Measurements from ENCODE around the gene BCAR3. TPM values are rescaled to one million over a fixed set of nuclear protein-coding genes. Genes with fewer than 3 reads are reported as not detected.
"Not testable (repeated sequence)": the region's sequence is repeated elsewhere in the genome, so short reads cannot be mapped to it uniquely, and the experiment has no call there.

Gene BCAR3
- total RNA-seq, 1 donor from 2014 or later, result 74.8 TPM

DNA sequence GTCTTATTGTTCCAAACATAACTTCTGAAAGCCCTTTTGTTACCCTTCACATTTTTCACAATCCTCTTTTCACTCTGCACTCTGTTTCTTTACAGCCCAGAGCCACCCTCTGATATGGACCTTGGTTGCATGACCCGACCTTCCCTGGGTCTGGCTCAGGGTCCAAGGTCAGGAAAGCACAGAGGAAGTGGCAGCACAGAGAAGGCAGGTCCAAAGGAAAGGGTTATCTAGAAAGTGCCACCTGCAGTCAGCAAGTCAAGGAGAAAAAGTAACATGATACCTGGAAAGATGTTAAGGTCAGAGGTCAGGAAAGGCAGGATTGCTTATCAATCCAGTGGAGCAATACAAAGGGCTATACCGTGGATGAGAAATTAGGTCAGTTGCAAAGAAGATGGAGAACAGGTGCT lies 18.4 kb downstream of the BCAR3 start:
- no peak overlapping the region for H3K4me3 ChIP-seq (ENCODE audit: low read depth, low read length)
- TF ChIP-seq, protein P1, sequence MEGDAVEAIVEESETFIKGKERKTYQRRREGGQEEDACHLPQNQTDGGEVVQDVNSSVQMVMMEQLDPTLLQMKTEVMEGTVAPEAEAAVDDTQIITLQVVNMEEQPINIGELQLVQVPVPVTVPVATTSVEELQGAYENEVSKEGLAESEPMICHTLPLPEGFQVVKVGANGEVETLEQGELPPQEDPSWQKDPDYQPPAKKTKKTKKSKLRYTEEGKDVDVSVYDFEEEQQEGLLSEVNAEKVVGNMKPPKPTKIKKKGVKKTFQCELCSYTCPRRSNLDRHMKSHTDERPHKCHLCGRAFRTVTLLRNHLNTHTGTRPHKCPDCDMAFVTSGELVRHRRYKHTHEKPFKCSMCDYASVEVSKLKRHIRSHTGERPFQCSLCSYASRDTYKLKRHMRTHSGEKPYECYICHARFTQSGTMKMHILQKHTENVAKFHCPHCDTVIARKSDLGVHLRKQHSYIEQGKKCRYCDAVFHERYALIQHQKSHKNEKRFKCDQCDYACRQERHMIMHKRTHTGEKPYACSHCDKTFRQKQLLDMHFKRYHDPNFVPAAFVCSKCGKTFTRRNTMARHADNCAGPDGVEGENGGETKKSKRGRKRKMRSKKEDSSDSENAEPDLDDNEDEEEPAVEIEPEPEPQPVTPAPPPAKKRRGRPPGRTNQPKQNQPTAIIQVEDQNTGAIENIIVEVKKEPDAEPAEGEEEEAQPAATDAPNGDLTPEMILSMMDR (conservative IDR thresholded peaks at IDR 0.05; ENCODE audit: low read depth, low read length), result no peak
- DNase-seq (ENCODE audit: low read depth), result no peak

DNA sequence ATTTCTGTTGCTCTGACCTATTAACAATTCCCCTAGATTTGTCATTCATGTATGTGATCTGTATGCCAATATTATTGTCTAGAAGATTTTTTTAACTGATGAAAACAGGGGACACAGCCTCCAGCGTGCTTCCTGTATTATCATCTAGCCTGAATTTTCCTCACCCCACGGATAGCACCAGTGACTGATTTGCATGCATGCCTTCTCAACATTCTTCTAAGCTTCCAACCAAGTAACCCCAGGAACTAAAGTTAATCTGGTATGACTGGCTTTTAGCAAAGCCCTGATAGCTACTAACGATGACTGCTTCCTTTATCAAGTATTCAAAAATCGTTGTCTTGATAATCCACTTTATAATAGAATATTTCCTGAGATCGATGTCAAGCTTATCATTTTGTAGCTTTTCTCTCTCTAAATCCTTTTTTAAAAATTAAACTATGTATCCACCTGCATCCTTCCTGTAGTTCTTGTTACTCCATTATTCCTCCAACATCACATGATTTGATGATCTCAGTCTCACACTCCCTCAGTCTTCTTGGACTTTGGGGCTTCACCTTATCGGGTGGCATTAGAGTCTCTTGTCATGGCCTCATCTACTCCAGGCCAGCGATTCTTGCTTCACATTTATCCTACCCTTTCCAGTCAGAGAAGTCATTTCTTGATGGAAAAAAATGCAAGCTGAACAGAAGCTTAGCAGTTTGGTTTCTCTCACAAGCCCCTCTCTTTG lies 19.0 kb downstream of the BCAR3 start:
- peak overlapping the region; percentile 33 for H3K4me3 ChIP-seq (ENCODE audit: low read depth, low read length)
- DNase-seq (ENCODE audit: low read depth), result peak; percentile 63
- TF ChIP-seq, protein P1 (conservative IDR thresholded peaks at IDR 0.05; ENCODE audit: low read depth, low read length), result no peak

DNA sequence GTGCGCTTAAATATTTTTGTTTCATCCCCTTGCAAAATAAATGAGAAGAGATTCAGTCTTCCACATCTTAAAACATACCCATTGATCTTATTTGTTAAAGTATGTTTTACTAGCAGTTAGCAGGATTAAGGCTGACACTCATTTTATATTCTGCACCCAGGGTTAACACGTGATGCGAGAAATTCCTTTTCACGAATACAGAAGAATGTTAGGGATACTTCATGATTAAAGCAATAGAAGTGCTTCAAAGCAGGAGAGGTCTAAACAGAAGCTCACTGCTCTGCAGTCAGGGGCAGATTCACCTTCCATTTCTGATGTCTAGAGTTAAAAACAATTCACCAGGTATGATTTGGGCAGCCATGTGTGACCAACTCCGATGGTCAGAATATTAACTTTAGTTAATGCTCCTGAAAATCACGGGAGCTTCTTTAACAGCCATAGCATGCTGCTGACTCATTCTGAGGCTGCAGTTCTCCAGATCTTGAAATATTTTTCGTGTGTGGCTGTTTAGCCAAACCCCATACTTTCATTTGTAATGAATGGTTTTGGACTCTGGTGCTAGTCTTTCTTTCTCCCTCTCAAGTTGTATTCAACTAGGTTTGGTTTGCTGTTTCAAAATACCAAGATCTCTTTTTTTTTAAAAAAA lies 19.7 kb downstream of the BCAR3 start:
- peak; percentile 59 for DNase-seq (ENCODE audit: low read depth)
- H3K4me3 ChIP-seq (ENCODE audit: low read depth, low read length), result peak overlapping the region; percentile 33
- TF ChIP-seq, protein P1 (conservative IDR thresholded peaks at IDR 0.05; ENCODE audit: low read depth, low read length), result no peak

DNA sequence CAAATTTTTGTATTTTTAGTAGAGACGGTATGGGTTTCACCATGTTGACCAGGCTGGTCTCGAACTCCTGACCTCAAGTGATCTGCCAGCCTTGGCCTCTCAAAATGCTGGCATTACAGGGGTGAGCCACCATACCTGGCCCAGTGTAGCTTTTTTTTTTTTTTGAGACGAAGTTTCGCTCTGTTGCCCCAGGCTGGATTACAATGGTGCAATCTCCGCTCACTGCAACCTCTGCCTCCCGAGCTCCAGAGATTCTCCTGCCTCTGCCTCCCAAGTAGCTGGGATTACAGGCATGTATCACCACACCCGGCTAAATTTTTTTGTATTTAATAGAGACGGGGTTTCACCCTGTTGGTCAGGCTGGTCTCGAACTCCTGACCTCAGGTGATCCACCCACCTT lies 20.3 kb downstream of the BCAR3 start:
- not testable (repeated sequence) for H3K4me3 ChIP-seq (ENCODE audit: low read depth, low read length); DNase-seq (ENCODE audit: low read depth)

DNA sequence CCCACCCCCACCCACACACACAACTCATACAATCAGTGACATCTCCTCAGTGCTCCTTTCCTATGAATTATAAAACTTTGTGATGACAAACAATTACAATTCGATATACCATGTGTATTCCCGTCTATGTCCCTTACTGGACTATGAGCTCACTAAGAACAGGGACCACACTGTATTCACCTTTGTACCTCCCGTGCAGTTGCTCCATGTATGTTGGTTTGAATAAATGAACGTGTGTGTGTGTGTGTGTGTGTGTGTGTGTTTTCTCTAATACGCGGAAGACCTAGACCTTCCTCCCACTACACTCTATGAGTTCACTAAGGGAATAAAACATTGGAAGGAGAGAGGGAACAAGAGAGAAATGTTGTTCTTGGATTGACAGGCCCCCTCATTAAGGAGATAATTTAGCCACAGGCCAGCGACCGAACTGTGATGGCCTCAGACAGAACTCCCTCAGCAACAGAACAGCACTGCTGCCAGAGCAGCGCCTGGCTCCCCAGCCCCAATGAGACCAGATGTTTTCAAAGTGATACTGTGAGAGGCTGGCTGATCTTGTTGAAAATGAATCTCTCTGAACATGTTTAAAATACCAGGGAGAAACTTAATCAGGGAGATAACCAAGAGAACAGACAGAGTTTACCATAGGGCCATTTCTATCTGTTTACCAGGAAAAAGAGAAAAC lies 21.7 kb downstream of the BCAR3 start:
- TF ChIP-seq, protein P1 (conservative IDR thresholded peaks at IDR 0.05; ENCODE audit: low read depth, low read length), result no peak

DNA sequence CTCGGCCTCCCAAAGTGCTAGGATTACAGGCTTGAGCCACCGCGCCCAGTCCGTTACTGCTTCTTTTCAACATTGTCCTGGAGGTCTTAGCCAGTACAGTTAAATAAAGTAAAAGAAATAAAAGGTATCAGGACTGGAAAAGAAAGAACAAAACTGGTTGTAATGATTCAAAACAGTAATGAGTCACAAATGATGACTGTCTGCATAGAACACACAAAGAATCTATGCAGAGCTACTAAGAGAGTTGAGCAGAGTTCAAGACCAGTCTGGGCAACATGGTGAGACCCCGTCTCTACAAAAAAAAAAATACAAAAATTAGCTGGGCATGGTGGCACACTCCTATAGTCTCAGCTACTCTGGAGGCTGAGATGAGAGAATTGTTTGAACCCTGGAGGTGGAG lies 23.4 kb downstream of the BCAR3 start:
- no peak overlapping the region for H3K4me3 ChIP-seq (ENCODE audit: low read depth, low read length)
- TF ChIP-seq, protein P1 (conservative IDR thresholded peaks at IDR 0.05; ENCODE audit: low read depth, low read length), result no peak
- DNase-seq (ENCODE audit: low read depth), result no peak

More for the DNA sequence above, 21.7 kb downstream of the BCAR3 start:
- no peak for DNase-seq (ENCODE audit: low read depth)
- no peak overlapping the region for H3K4me3 ChIP-seq (ENCODE audit: low read depth, low read length)

DNA sequence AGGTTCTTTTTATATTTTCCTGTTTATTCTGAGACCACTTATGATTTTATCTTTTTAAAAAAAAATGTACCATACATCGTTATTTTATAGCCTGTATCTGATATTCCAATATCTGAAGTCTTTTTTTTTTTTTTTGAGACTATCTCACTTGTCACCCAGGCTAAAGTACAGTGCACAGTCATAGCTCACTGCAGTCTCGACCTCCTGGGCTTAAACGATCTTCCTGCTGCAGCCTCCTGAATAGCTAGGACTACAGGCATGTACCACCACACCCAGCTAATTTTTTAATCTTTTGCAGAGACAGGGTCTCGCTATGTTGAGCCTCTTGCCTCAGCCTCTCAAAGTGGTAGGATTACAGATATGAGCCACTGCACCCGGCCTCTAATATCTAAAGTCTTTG lies 25.1 kb downstream of the BCAR3 start:
- H3K4me3 ChIP-seq (ENCODE audit: low read depth, low read length), result no peak overlapping the region
- DNase-seq (ENCODE audit: low read depth), result no peak
- TF ChIP-seq, protein P1 (conservative IDR thresholded peaks at IDR 0.05; ENCODE audit: low read depth, low read length), result no peak
